ENCODE measurements around the gene PPP2R5B.

The PPP2R5B gene

DNA sequence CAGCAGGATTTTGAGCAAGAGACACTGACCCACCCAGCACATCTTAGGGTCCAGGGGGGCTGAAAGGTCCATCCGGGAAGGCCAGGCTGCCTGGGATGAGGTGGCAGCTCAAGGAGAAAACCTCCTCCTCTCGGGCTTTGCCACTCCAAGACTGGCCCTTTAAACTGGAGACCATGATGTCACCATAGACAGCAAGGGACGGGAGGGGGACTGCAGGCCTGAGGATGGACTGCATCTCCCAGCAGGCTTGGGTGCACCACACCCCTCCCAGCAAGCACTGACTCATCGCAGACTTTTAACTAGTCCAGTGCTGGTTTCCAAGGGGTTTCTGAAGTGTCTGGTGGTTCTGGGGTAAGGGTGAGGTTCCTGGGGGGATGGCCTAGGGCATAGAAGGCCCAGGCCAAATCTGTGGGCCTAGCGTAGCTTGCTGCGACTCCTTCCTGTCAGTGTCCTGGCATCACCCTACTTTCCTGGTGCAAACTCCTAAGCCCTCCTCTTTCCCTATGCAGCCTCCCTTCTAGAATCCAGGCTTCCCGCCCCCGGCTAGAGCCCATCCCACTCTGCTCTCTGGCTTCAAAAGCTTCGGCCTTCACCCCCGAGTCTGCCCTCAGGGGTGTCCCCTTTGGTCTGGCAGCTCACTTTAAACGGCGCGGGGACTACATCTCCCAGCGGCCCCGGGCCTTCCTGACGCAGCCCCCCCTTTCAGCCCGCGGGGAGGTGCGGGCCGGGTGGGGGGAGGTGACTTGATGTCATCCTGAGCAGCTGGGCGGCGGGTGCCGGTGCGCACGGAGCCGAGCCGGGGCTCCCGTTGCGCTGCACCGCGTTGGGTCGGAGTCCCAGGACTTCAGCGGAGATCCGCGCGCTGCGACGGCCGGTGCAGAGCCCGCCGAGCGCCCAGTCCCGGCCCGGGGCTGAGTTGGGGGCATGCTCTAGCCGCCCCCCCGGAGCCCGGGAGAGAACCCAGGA is at the start of gene PPP2R5B:
TSS of gene PPP2R5B (plus strand) at position 746 of the 966 bp plus-strand sequence. CDS start 1,046 bp downstream, outside the sequence.
- DNase-seq (ENCODE audit: low read depth in 3 of 3): peak; percentile 73 to 89 (median 77)

DNA sequence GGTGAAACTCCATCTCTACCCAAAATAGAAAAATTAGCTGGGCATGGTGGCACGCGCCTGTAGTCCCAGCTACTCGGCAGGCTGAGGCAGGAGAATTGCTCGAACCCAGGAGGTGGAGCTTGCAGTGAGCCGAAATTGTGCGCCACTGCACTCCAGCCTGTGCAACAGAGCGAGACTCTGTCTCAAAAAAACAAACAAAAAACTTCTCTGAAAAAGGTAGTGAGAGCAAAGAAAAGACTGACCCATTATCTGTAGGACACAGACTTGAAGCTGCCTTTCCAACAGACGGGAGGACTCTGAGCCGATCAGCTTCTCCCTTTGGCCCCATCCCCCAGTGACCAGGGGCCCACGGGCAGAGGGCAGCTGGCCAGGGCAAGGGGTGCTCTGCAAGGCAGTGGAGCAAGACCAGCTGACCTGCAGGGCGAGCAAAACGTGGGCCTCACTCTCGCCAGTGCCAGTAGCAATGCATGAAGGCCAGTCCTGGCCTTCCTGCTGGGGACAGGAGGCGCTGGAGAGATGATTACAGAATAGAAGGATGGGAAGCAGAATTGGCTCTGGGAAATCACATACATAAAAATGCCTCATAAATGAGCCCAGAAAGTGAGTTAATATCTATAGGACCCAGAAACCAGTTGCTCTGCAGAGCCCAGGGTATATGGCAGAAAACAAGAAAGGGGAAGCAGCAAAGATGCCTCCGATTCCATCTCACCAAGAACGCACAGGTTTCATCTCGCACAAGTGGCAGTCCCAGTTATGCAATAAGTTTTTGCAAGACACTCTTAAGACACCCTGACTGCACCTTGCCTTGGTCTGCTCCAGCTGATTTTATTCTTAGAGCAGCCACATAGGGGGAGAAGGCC is 48.9 kb upstream of the PPP2R5B start:
- no peak for DNase-seq (ENCODE audit: low read depth in 3 of 3)

DNA sequence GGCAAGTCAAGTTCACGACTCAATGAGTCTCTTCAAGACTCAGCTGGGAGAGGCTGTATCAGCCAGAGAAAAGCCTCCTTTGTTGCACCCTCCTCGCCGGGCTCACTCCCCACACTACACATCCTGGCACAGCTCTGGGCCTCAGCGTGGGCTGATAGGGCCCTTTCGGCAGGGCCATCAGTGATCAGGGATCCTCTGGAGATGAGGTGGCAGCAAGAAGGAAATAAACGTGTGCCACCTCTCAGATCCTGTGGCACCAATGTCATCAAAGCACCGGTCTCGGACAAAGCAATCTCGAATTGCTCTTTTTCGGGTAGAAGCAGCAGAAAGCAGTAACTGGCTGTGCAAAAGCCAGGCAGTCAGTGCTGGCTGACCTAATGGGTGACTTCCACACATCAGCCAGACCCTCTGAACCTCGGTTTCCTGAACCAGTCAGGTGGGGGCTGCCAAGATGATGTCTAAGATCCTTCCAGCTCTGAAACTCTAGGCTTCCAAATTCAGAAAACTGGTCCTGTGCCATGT is 48.2 kb upstream of the PPP2R5B start:
- no peak for DNase-seq (ENCODE audit: low read depth in 3 of 3)

DNA sequence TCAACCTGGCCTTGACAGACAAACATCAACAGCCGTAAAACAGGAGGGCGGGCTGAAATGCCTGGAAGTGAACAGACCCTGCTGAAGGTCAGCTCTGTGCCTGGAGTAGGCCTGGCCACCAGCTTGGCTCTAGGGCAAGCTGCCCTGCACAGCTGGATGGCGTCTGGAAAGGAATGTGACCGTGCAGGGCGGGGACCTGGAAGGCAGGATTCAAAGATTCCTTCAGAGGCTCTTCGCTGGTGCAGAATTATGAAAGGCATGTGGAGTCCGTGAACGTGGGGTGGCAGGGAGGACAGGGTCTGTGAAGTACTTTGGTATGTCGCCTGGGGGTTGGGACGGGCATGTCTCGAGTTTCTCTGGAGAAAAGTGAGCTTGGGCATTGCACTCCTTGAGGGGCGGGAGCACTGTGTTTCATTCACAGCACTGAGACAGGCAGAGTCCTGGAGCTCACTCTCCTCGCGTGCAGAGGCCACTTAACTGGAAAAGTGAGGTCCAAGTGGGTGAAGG is 47.6 kb upstream of the PPP2R5B start:
- DNase-seq (ENCODE audit: low read depth in 3 of 3): no peak

DNA sequence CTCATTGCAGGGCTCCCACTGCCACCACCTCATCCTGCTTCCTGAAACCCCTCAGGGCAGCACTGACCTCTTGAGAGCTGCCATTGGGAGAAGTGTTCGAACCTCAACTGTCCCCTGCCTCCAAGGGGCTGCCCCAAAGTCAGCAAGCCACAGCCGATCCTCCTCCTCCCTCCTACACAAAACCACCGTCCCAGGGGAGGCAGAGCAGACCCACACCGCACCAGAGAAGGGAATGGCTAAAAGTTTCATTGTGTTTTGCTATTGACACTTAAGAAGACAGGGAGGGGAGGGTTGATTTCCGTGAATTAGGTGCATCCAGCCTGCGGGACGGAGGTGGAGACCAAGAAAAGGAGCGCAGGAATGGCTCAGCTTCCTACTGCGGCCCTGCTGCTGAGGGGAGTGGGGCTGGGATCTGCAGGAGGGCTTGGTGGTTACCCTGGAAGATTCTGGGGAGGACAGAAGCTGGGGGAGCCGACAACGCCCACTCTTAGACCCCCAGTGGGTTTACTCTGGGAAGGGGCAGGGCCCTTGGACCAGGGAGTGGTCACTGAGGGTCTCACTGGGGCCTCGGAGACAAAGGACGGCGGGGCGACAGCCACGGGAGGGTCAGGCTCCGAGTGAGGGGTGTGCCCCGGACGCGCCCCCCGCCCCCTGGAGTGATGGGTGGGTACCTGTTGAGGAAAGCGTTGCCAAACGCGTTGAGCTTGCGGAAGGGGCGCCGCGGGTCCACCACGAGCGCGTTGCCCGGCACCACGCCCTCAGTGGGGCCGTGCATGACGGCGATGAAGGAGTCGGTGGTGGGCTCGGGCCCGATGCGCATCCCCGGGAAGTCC is 46.9 kb upstream of the PPP2R5B start:
- no peak for DNase-seq (ENCODE audit: low read depth in 3 of 3)

DNA sequence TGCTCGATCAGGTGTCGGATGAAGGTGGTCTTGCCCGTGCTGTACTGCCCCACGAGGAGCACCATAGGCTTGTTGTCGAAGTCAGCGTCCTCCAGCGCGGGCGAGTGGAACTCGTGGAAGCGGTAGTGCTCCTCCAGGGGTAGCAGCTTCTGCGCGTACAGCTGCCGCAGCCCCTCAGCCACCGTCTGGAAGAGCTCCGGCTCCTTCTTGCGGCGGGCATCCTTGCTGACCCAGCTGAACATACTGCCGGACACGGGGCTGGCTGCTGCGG is 46.3 kb upstream of the PPP2R5B start:
- DNase-seq (ENCODE audit: low read depth in 3 of 3): no peak

DNA sequence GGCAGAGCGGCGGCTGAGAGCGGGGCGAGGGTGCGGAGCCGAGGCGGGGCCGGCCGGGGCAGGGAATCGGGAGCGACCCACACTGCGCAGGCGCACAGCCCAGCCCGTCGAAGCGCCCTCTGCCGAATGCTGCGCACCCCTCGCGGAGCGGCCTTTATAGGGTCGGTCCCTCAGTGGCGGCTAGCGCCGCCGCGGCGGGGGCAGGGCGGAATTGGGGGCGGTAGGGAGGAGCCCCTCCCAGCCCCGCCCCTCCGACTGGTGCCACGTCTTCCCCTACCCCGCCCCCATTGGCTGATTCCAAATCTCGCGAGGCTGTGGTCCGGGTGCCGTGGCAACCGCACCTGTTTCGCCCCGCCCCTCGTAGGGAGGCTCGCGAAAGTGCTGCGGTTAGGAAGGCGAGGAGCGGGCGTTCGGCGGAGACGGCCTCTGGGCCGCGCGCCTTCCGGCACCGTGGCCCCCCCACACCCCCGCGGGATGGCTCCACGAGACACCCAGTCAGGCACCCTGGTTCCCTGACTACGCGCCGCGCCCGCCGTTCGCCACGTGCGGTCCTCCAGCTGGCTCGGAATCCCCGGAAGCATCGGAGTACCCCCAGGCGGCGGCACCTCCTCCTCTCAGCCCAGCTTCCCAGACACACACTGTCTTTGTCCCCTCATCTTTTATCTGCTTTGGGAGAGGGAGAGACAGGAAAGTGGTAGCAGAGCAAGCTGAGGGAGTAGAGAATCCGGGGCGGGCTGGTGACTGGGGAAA is 45.8 kb upstream of the PPP2R5B start, which contains the start of gene EHD1:
TSS of gene EHD1 (minus strand) at position 128 of the 750 bp plus-strand sequence. CDS start 157 bp downstream, outside the sequence.
- peak; percentile 99 to 100 (median 99) for DNase-seq (ENCODE audit: low read depth in 3 of 3)

DNA sequence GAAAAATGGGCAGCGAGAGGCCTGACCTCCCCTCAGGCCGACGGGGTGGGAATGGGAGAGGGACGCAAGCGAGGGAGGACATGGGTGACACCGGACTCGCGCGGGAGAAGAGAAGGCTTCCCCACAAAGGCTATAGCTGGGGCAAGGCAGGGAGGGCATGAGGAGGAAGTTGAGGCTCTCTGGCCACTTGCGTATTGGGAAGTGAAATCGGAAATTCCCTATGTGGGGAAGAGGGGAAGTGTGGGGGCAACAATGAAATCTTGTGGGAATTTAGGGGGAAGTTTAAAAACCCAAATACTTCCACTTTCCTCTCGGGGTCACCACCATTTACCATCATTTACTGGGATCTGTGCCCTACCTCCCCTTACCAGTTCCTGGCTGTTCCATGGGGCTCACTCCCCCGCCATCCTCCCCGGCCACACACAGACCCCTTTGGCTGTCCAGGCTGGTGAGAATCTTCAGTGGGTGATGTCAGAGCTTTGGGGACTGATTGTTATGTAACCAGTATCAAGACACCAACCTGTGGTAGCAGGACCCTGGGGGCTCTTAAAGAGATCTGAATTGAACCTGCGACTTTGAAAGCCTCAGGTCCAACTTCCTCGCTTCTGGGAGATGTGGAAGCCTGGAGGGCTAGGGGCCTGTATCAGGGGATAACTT is 45.1 kb upstream of the PPP2R5B start:
- DNase-seq (ENCODE audit: low read depth in 3 of 3): no peak

DNA sequence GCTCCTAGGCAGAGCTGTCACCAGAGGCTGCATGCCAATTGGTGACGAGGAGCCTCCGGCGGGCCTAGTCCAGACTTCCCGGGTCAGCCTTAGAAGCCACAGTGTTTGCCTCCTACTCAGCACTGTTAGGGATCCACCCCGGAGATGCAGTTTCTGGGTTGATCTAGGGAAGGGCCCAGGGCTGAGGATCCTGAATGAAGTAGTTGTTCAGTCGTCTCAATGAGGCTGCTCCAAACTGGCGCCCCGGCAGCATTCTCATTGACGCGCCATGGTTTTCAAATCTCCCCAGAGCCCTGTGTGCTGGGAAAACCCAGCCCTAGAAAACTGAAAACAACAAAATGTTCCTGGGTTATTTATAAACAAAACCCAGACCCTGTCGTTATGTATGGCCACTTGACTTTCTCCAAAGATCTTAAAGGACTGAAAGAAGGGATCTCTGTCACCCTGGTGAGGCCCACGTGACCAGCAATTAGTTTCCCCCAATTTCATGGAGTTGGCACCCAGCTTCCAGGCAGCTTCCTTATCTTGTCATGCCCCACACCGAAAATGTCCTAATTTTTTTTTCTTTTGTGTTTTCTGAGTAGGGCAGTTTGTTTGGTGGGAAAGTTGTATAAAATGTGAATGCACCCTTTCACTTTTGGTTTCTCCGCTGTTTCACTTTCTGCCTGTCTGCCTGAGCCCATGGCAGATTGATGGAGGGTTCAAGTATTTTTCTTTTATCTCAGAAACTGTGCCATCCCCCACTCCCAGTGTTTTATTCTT is 44.1 kb upstream of the PPP2R5B start:
- no peak for DNase-seq (ENCODE audit: low read depth in 3 of 3)

DNA sequence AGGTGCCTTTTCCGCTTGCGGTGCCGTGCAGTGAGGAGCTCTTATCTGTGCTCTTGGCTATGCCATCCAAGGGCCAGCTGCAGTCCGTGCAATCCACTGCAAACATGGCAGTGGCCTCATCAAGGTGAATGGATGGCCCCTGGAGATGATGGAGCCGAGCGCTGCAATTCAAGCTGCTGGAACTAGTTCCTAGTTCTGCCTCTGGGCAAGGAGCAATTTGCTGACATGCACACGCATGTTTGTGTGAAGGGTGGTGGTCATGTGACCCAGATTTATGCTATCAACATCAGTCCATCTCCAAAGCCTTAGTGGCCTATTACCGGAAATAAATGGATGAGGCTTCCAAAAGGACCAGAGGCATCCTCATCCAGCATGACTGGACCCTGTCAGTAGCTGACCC is 43.0 kb upstream of the PPP2R5B start:
- no peak for DNase-seq (ENCODE audit: low read depth in 3 of 3)

DNA sequence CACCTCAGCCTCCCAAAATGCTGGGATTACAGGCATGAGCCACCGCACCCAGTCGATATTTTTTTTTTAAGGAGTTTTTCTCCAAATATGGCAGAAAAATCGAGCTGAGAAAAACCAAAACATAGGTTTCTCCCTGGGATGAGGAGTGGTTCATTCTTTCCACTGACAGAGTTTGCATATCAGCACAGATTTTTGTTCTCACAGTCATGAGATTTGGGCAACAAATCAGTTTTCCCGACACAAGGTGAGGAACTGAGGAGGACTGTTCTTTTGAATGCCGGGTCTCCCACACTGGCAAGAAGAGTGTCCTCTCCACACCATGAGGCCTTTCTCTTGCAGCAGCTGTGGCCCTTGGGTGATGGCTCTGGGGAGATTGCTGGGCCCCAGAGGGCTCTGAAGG is 42.2 kb upstream of the PPP2R5B start:
- DNase-seq (ENCODE audit: low read depth in 3 of 3): no peak

DNA sequence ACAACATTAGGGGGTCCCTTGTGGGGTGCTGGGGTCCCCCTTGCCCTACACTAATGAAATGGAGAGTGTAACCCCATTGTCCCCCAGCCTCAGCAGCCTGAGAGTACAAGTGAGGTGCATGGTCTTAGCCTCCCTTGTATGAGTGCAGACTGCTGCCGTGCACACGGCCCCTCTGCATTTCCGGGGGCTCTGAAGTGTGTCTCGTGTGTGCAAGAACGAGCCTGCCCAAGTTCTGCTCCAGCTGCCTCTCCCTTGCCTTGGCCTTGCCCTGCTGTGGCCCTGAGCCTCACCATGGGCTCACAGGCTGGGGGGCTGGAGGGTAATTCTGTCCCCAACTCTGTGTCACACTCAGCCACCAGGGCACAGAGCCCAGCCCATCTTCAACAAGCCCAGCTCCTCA is 40.9 kb upstream of the PPP2R5B start:
- no peak for DNase-seq (ENCODE audit: low read depth in 3 of 3)

DNA sequence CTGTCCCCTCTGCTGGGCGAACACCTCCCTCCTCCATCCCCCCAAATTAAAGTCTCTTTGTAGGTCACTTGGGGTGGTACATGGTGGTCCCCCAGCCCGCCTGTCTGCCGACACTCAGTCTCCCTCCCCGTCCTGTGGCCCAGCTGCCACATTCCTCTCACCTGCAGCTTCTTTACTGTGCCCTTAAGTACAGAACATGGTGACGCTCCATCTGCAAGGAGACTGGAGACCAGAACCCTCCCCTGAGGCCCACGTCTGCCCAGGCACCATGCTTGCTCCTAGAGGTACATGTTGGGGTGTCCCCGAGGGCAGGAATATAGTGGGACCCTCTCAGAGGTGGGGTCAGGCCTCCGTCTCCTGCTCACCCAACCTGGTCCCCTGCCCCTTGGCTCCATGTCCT is 40.5 kb upstream of the PPP2R5B start:
- no peak for DNase-seq (ENCODE audit: low read depth in 3 of 3)

DNA sequence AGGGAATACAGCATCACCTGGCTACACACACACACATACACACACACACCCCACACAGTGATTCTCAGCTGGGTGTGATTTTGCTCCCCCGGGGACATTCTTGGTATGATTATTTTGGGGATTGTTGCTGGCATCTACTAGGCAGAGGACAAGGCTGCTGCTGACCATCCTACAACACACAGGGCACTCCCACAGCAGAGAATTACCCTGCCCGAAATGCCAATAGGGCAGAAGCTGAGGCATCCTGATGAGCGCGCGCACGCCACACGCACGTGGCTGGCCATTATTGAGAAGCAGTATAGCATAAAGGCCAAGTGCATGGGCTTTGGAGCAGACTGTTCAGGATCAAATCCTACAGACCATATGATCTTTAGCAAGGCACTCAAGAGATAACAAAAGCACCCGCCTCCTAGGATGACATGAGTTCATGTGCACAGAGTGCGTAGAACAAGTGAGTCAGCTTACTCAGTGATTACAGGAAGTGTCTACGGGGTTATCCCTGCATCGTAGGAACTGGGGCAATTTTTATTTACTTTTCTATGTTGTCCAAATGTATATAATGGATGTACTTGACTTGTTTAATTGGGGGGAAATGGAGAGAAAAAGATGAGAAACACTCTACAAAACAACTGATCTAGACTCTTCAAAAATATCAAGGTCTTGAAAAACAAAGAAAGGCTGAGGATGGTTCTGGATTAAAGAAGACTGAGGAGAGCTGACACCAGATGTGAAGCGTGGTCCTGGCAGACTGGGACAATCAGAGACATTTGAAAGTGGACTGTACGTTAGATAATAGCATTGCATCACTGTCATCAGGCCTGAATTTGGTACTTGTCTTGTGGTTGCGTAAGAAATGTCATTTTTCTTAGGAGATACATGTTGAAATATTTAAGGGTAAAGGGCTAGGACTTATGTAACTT is 38.9 kb upstream of the PPP2R5B start:
- DNase-seq (ENCODE audit: low read depth in 3 of 3): no peak

DNA sequence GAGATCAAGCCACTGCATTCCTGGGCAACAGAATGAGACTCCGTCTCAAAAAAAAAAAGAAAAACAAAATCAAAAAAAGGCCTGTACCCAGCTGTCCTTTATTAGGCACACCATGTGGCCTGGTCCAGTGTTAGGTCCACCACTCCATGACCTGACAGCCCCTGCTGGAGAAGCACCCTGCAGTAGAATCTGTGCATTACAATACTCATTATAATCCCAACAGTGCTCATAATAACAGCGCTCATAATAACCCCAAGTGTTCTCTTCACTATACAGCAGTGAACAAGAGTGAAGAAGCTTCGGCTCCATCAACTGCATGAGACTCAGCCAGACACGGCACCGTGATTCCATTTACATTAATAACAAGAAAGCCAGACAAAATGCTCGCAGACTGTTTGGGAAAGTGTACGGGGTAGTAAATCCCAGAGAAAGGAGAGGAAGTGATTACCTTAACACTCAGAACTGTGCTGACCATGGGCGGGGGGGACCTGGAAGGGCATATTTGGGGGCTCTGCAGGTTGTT is 37.2 kb upstream of the PPP2R5B start:
- DNase-seq (ENCODE audit: low read depth in 3 of 3): no peak

DNA sequence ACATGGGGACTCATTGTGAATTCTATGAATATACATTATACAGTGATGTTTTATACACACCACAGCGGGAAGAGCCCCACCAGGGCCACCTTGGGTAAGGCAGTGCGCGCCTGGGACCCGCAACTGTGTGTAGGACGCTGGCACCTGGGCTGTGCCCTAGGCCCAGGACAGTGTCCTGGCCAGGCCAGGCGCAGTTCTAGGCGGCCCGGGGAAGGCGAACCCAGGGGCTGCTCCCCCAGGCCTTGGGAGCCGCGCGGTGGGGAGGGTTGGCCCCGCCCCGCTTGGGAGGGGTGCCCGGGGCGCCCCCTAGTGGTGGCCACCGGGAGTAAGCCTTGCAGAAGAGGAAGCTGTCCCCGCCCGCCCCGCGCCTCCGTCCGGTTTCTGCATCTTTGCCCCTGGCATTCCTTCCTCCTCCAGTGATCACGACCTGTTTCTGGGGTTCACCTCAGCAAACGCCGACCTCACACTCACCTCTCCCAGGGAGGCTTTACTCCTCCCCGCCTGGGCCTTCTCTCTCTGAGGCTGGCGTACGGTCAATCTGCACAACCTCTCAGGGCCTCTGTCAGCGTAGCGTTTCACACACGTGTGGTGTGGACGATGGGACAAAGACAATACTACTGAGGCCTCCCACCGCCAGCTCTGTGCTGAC is 36.6 kb upstream of the PPP2R5B start:
- DNase-seq (ENCODE audit: low read depth in 3 of 3): peak; percentile 74 to 87 (median 79)

DNA sequence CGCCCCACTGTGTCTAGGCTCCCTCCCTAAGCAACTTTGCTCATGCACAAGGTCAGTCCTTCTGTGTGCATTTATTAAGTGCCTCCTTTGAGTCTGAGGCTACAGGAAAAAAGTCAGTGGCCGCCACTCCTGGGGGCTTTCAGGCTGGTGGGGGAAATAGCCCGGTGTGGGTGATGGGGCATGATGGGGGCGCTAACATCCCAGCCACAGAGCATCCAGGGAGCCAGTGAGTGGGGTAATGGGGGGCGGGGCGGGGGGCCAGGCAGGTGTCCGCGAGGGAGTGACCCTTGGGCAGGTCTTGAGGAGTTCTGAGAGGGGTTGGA is 36.1 kb upstream of the PPP2R5B start:
- DNase-seq (ENCODE audit: low read depth in 3 of 3): no peak

Measured in stimulated activated CD4-positive, alpha-beta T cell treated with anti-CD3 and anti-CD28 coated beads, TNF-alpha, amount 100 ng/mL, for 48 hours (primary cell).